ENCODE measurements around the gene UNC5B.

UNC5B gene

GRCh38 chr10:71349406-71349805, 137.0 kb downstream of the UNC5B start:
- no peak for DNase-seq

GRCh38 chr10:71351087-71351486, 138.7 kb downstream of the UNC5B start:
- no peak for DNase-seq

- DNase-seq = no peak
Measured at GRCh38 chr10:71351628-71352319, 139.4 kb downstream of the UNC5B start.
